NCI-H82 (cell line): ENCODE data around the gene C16orf95.
"Not testable (repeated sequence)": the region's sequence is repeated elsewhere in the genome, so short reads cannot be mapped to it uniquely, and the experiment has no call there.

ENCODE experiments used
- DNase-seq: peaks from one replicate; lab custom pipeline; 2025; lab: John Stamatoyannopoulos, UW

C16orf95 gene

DNA sequence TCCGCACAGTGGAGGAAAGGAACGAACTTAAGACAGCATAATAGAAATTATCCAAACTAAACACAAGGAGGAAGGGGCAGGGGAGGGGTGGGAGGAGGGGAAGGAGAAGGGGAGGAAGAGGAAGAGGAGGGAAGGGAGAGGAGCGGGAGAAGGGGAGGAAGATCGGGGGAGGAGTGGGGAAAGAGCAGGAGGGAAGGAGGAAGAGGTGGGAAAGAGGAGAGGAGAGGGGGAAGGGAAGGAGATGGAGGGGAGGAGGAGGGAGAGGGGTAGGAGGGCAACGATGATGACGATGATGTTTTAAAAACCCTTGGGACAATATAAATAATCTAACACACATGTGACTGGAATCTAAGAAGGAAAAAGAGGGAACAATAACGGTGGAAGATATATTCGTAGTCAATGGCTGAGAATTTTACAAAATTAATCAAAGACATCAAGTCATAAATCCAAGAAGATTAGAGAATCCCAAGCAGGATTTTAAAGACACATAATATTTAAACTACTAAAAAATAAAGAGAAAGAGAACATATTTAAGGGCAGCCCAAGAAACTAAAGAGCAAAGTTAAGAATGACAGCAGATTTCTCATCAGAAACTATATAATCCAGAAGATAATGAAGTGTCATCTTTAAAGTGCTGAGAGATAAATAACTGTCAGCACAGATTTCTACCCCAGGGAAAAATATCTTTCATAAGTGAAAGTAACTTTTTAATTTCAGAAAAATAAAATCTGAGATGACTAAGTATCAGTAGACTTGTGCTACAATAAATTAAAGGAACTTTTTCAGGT lies 30.2 kb downstream of the C16orf95 start:
- DNase-seq: no peak

DNA sequence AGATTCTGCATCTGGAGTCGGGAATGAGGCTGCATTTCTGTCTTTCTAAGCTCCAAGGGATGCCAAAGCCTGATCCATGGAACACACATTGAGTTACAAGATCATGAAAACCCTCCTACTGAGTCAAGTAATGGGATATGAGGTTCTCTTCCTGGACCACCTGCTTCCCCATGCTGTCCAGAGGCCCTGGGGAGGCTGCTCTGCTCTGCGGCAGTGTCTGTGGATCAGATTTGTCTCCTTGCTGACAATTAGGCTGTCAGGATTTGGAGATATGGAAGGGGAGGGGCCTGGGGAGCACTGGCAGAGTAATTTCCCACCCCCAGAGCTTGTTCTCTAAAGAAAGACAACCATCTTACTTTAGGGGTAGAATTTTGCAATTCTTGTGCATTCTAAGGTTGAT lies 33.0 kb downstream of the C16orf95 start:
- DNase-seq: peak; percentile 32

DNA sequence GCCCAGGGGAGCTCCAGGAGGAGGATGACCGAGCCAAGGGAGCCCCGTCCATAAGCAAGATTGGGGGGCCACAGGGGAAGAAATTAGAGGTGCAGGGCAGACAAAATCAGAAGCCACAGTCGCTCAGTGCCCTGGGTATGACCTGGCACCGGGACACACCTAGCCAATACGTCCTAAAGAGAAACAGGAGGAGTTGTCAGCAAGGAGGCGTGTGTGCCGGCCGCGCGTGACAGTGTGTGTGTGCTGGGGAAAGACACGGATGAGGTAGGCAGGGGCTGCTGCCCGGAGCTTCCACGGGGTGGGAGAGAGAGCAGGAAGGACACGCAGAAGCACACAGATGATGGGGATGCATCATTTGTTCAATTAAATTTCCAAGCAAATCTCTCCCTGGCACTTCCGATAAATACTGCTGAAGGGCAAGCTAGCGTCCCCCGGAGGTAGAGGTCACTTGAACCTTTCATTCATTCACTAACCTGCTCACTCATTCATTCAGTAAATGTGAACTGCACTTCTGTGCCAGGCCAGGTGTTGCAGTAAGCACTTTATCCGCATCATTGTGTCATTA lies 38.0 kb downstream of the C16orf95 start:
- no peak for DNase-seq

DNA sequence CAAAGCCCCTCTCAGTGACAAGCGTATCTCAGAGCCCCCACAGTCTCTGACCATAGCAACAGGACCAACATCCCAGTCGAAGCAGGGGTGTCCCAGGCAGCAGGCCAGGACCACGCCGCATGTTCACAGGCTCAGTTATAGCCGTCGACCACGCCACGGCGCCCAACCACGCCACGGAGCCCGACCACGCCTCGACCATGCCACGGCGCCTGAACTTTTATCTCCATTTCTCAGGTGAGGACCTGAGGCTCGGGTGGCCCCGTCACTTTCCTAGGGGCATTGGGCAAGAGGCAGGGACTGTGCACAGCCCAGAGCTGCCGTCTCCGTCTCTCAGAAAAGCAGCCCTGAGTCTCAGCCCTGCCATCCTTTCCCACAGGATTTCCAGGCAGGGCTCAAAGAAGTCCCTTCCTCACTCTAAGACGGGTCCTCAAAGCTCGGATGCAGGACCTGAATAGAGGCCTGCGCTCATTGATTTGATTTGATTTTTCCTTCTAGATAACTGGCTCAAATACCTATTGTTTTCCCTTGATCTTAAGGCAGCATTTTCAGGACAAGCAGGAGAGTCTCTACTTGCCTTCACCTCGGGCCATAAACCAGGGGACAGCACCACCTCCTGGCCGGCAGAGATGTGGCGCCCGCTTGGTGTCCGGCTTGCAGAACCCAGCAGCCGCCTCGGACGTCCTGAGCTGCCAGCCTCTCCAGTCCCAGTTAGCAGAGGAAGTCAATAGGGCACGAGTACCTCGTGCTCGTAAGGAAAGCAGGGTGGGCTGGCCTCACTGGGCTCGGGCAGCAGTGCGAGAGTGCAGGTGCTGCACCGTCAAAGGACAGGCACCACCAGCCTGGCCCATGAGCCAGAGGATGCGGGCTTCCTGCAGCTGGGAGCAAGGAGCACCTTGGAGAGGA lies 38.8 kb downstream of the C16orf95 start:
- DNase-seq: peak; percentile 63

DNA sequence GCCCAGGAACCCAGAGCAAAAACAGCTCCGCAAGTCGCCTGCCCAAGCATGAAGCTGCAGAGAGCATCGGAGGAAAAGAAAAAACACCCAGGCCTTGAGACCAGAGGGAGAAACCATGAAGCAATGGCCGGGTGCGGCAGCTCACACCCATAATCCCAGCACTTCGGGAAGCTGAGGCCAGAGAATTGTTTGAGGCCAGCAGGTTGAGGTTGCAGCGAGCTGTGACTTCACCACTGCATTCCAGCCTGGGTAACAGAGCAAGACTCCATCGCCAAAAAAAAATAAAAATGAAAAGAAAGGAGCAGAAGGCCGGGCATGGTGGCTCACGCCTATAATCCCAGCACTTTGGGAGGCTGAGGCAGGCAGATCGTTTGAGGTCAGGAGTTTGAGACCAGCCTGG lies 40.3 kb downstream of the C16orf95 start:
- no peak for DNase-seq

DNA sequence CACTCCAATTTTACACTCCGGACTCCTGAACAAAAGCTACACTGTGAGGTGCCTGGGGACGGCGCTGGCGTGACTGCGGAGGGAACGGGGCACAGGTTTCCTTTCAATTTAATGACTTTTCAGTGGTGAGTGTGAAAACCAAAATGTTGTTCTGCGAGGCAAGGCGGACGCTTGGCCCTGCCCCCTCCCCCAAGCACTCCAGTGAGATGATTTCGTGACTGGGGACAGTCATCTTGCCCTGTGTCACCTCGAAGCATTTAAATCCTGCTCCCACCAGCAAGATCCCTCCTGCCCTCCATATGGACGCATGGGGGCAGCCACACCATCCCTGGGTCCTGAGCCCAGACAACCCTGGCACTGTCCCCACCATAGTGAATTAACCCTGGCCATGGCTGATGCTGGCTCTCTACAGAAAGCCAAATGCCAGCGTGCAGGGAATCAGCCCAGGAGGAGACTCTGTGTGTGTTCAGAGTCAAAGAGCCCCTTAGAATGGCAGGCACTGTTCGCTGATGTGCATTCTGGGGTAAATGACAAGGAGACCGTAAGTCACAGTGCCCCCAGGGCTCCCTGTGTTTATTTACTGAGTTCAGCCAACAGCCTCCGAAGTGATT lies 41.0 kb downstream of the C16orf95 start:
- no peak for DNase-seq

DNA sequence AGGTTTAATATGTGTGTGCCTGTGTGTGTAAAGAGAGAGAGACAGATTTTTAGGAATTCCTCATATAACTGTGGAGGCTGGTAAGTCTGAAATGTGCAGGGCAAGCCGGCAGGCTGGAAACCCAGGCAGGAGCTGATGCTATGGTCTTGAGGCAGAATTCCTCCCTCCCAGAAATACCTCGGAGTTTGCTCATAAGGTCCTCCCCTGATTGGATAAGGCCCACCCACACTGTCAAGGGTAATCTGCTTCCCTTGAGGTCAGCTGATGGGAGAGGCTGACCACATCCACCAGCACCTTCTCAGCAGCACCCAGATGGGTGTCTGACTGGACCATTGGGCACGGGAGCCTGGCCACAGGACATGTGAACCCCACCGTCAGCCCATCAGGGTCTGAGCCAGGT lies 42.4 kb downstream of the C16orf95 start:
- no peak for DNase-seq

DNA sequence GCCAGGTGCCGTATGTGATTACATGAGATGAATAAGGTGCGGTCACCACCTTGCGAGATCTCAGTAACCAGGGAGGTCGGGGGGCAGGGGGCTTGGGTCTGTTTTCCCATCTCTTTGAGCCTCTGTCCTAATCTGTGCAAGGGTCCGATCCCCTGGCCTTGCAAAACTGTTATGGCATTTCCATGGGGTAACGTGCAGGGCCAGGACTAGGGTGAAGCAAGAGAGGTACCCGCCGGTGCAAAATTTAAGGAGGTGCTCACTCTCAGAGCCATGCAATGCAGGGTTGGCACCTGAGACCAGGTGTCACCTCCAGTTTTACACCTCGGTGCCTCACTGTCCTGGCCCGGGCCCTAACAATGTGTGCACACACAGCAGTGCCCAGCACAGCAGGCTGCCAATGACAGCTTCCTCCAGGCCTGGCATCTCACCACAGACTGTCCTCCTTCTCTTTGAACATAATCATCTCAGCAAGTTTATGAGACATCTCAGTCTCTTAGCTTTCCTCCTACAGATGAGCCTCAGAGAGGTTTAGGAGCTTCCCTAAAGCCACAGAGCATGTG lies 43.6 kb downstream of the C16orf95 start:
- DNase-seq: no peak

DNA sequence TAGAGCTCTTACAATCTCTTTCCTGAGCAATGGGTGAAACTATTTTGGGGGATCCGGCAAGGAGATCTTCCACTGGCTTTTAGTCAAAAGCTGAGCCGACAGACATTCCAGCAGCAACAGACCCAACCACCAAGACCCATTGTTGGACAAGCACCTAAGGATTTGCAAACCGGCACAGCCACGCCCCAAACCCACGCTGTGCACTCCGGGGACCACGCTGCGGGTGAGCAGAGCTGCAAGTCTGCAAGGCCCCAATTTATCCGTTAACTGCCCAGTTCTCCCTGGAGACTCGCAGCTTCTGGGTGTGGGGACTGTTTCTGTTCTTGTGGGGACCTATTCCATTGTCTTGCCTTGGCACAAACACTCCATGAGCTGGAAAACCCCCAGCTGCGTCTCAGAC lies 45.9 kb downstream of the C16orf95 start:
- DNase-seq: no peak

DNA sequence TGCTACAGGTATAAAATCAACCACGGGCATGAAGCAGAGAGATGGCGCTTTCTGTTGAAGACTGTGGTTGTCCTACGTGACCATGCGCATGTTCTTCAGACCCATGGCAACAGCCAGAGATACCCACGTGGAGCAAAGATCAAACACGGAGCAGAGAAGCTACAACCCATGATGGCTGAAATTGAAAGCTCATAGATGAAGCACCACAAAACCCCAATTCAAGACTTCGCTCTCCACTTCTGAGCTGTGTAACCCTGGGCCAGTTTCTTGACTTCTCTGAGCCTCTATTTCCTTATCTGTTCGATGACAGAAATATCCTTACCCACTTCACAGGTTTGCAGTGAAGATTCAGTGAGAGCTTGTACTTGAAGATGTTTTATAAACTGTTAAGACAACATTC lies 49.6 kb downstream of the C16orf95 start:
- DNase-seq: no peak

DNA sequence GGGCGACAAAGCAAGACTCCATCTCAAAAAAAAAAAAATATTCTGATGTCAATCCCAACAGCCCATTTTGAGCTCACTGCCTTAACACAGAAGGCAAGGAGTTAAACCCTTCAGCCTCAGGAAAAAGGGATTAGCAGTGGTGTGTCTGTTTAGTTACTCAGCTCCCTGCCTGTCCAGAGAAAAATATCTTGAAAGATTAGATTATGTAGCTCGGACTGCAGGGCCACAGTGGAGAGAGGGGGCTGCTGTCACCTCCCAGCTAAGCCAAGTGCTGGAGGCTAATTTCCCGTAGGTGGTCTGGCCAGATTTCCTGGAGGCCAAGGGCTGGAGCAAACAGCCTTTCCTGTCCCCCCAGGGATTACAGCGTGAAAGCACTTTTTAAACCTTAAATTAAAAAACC lies 50.3 kb downstream of the C16orf95 start:
- DNase-seq: peak; percentile 80

DNA sequence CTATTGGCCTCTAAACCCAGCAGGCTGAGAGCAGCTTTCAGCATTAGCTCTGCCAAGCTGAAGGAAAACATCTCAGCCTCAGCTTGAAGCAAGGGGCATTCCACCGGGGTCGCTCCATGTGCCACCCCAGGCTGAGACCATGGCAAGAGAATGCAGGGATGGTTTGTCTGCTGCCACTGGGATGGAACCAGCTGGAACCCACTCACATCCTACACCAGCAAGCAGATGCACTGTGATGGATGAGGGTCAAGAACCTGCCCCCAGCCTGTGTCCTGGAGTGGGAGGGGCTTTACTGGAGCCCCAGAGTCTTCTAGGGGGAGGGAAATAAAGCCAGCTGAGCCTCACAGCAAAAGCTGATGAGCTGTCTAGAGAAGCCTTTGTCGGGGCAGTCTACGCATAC lies 51.9 kb downstream of the C16orf95 start:
- no peak for DNase-seq

DNA sequence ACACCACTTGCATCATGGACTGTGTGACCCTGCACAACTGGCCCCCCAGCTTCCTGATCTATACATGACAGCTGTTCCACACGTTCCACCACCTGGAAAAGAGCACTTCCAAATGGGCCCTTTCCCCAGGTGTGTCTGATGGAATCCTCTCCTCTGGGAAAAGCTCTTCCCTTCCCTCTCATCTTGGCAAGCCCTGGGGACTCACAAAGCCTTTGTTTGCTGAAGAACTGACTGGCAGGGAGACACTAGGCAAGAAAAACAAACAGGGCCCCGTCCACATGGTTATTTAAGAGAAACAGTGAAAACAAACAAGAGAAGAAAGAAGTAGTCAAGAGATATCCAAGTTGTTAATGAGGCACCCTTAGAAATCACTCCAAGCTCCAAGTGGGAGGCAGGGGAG lies 52.6 kb downstream of the C16orf95 start:
- no peak for DNase-seq

DNA sequence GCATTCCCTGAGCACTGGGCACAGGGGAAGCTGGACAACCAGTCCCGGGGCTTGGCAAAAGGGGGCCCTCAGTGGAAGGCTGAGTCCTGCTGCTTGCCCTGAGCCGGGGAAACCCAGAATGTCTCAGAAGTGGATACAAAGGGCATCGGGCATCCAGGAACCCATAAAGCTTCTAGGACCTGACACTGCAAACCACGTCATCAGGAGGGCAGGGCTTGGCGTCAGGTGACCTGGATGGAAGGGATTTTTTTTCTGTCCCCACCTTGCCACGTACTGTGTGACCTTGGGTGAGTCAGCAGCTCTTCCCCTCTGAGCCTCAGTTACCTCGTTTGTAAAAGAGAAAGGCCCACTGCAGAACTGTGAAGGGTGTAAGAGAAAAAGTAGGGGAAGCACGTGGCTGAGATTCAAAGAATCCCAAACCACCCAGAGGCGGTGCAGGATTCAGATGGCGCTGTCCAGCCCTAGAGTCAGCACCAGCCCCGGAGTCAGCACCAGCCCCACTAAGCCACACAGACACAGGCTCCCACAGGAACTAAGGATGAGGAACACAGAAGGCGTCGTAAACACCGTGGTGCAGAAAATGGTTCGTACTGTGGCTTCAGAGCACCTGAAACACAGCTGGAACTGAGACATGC lies 53.7 kb downstream of the C16orf95 start:
- DNase-seq: no peak

DNA sequence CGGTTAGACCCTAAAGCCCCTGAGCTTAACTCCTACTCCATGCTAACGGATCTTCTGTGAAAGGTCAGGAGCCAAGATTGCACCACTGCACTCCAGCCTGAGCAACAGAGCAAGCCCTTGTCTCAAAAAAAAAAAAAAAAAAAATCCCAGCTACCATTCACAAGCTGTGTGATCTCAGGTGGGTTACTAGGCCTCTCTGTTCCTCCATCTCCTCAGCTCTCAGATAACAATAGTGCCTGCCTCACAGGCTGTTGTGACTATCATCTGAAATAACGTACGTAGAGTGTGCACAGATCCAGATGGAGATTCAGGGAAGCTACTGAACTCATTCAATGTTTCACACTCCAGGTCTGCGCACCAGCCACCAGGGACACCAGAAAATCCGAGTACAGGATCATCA lies 57.8 kb downstream of the C16orf95 start:
- no peak for DNase-seq

DNA sequence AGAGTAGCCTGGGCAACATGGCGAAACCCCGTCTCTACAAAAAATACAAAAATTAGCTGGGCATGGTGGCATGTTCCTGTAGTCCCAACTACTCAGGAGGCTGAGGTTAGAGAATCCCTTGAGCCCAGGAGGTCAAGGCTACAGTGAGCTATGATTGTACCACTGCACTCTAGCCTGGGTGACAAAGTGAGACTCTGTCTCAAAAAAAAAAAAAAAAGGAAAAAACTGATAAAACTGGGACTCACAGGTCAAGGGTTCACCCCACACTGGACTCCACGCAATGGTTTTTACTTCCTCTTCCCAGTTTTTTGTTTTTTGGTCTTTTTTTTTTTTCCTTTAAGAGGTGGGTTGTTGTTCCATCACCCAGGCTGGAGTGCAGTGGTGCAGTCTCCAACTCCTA lies 58.5 kb downstream of the C16orf95 start:
- DNase-seq: not testable (repeated sequence)

DNA sequence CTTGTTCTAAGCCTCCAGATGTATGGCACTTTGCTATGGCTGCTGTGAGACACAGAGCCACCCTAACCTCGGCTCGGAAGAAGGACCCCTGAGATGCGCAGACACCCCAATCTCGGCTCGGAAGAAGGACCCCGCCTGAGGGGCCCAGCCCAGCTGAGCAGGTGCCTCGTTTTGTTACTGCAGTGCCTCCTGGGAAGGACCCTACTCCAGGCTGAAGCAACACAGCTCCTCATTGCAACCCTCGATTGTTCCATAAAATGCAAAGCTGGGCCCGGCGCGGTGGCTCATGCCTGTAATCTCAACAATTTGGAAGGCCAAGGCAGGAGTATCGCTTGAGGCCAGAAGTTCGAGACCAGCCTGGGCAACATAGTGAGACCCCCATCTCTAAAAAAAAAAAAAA lies 61.3 kb downstream of the C16orf95 start:
- DNase-seq: no peak

DNA sequence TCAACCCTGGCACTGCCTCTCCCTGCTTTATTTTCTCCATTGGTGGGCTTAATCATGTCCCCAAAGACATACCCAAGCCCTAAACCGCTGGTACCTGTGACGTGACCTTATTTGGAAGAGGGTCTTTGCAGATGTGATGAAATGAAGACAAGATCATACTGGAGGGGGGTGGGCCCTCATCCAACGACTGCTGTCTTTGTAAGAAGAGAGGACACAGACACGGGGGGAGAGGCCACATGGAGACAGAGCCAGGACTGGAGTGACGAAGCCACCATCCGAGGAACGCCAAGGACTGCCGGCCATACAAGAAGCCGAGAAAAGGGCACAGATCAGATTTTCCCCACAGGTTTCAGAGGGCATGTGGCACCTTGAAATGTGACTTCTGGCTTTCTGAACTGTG lies 62.5 kb downstream of the C16orf95 start:
- no peak for DNase-seq

DNA sequence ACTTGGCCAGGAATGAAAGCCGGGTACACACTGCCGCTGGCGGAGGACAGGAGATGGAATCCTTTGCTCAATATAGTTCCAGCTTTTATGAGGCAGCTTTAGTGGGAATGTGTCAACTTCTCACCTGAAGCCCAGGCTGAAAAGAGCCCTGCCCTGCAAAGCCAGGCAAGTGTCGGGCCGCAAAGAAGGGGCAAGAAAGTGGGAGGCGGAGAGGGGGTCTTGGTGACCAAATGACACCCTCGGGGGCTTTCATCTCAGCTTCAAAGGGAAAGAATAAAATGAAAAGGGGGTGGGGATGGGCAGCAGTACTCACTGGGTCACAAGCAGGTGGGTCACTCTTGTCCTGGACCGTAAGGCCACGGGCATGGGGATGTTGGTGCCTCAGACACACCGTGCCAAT lies 62.9 kb downstream of the C16orf95 start:
- no peak for DNase-seq

DNA sequence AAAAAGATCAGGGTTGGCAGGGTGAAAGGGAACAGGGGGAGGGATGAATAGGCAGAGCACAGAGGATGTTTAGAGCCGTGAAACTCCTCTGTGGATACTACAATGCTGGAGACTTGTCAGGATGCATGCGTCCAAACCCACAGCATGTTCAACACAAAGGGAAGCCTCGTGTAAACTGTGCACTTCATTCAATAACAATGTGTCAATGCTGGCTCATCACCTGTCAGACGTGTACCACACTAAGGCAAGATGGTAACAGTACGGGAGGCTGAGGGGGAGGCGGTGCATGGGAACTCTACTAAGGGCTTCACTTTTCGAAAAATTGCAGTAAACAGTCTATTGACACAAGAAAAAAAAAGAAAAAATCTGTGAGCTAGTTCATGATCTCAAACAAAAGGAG lies 63.7 kb downstream of the C16orf95 start:
- DNase-seq: no peak
